Right hindlimb (tissue), 1 donor: ENCODE measurements around the gene RXRG.

Source experiments
- DNase-seq: peaks from one replicate; pipeline ENCODE4 v3.0.0-alpha.2; 2018

The RXRG gene

GRCh38 chr1:165445388-165445787, 462 bp upstream of the RXRG start:
- no peak for DNase-seq

DNA sequence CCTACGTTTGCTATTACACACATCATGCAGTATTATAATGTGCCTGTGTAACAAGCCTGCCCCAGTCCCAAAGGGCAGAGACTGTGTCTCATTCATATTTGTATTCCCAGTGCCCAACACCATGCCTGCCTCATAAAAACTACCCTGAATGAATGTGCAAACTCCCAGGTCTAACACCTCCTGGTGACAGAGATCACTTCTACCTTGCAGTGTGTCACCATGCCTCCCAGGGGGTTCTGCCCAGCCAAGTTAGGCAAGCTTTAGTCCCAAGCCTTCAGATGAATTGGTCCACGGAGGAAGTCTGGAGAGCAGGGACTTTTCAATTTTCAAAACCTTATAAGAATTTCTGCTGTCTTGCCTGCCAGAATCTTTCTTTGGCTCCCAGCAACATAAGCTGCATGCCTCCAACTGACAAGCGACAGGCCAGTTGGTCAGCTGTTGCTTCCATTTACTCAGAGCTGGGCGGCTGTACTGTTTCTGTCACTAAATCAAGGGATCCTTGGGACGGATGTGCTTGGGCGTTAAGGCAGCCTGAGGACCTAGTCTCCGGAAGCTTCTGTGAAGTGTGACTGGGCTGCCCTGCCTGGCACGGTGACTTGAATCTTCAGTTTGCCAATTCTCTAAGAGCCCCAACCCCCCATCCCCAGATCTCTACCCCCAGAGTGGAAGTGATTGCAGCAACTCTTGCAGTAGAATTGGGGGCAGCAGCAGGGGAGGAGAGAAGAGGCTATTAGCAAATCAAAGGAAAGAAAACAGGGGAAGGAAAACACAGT, 1.2 kb downstream of the RXRG start:
- DNase-seq, result peak; percentile 74

DNA sequence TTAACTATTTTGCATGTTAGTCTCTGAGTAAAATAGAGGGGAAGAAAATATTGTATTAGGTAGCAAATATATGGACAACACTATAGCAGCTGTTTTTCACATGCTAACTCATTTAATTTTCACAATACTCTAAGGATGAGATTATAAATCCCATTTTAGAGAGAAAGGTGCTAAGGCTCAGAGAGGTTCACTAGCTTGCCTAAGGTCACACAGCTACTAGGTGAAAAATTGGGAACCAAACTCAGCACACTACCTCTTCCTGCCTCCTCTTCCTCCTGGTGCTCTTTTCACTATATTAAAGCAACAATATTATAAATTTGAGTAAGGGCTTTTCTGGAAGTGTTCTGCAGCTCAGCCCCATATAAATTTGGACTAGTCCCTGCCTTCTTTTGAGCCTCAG, 2.3 kb downstream of the RXRG start:
- DNase-seq, result no peak

GRCh38 chr1:165442053-165442452, 2.9 kb downstream of the RXRG start:
- DNase-seq, result no peak

- no peak for DNase-seq
Observed at GRCh38 chr1:165441166-165441880, 3.6 kb downstream of the RXRG start.

GRCh38 chr1:165439330-165439729, 5.6 kb downstream of the RXRG start:
- no peak for DNase-seq

DNA sequence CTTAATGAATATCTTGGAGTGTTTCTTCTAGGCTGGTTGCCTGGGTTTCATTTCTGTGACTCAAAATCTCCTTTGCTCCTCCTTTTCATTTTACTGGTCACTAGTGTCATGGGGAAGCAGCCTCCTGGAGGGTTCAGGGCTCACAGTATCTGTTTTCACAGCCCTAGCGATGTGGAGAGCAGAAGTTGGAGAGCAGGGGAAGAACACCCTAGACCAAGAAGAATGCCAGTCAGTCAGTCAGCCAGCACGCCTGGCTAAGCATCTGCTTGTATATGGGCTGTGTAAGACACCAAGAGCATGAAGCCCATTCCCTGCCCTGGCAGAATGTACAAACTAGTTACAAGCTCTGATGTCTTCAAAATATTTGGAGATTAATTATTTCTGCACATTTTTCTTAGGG, 7.9 kb downstream of the RXRG start:
- no peak for DNase-seq

- DNase-seq, result no peak
Observed at GRCh38 chr1:165435801-165436200, 9.1 kb downstream of the RXRG start.

DNA sequence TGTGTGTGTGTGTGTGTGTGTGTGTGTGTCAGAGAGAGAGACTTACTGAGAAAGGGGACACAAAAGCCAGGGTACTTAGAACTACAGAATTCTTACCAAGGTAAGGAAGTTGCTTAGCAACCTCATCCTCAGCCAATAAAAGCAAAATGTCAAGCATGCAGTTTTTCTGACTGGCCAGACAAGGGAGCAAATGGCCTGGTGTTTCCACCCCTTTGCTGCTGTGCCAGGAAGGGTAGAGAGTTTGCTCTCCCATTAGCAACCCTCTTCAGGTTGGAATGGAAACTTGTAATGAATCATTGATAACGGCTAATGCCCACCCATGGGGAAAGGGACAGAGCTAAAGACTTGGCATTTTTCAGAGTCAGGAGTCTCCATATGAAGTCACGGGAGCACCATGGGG, 10.6 kb downstream of the RXRG start:
- no peak for DNase-seq

- no peak for DNase-seq
Observed at GRCh38 chr1:165431079-165431478, 13.8 kb downstream of the RXRG start.

DNA sequence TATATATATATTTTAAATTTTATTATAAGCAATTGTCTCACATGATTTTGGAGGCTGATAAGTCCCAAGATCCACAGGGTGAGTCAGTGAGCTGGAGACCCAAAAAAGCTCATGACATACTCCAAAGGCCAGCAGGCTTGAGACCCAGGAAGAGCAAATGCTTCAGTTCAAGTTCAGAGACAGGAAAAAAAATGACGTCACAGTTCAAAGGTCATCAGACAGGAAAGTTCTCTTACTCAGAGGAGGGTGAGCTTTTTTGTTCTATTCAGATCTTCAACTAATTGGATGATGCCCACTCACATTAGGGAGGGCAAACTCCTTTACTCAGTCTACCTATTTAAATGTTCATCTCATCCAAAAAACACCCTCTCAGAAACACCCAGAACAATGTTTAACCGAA, 18.2 kb downstream of the RXRG start:
- DNase-seq, result no peak

- DNase-seq, result no peak
Observed at GRCh38 chr1:165425621-165426020, 19.3 kb downstream of the RXRG start.

- DNase-seq, result peak; percentile 32
Observed at GRCh38 chr1:165424454-165425216, 20.3 kb downstream of the RXRG start.

DNA sequence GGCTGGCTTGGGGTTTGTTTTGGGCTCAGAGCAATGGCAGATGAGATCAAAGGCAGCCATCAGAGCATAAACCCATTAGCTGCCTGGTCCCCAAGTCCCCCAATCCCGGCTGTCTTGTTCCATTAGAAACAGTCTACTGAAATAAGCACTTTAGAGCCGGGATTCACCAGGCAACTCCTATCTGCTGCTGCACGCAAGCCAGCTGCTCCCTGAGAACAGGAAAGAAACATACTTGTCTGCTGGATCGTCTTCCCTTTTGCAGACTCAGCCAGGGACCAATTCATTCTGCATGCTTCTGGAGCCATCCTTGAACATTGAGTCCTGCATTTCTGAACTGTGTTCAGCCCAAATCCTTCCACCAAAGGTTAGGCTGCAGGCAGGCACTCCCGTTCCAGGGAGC, 21.8 kb downstream of the RXRG start:
- no peak for DNase-seq

DNA sequence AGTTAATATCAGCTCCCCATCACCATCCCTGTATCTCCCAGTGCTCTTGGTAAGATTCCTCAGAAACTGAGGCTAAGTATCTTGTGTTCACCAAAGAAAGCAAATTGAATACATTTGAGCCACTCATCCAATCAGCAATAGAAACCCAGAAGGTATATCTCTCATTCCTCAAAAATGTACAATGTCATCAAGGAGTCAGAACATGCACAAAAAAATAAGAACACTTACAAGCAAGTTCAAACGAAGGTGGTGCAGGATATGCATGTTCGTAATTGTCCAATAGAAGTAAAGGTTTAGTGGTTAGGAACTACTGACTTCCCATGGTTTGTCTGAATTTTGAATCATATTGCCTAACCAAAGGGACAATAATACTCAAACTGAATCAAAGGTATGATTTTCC, 24.3 kb downstream of the RXRG start:
- no peak for DNase-seq

DNA sequence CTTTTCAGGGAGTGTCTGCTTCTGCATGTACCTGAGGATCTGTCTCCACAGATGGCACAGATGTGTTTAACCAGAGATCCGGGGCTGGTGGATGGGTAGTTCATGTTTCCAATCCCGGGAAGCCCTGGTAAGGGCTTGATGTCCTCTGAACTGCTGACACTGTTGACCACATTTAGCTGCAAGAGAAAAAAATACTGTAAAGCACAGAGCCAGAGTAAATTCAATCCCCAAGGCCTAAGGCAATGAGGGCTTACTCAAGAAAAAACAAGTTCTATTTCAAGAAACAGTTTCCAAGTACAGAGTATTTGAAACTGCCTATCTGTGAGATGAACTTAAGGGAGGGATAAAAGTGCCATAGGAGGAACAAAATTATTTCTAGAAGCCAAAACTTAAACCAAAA, 25.1 kb downstream of the RXRG start:
- DNase-seq, result no peak

- no peak for DNase-seq
Observed at GRCh38 chr1:165418195-165418594, 26.7 kb downstream of the RXRG start.

- no peak for DNase-seq
Observed at GRCh38 chr1:165416876-165417275, 28.1 kb downstream of the RXRG start.

GRCh38 chr1:165415068-165415467, 29.9 kb downstream of the RXRG start:
- DNase-seq, result no peak

GRCh38 chr1:165414620-165415019, 30.3 kb downstream of the RXRG start:
- DNase-seq, result no peak

DNA sequence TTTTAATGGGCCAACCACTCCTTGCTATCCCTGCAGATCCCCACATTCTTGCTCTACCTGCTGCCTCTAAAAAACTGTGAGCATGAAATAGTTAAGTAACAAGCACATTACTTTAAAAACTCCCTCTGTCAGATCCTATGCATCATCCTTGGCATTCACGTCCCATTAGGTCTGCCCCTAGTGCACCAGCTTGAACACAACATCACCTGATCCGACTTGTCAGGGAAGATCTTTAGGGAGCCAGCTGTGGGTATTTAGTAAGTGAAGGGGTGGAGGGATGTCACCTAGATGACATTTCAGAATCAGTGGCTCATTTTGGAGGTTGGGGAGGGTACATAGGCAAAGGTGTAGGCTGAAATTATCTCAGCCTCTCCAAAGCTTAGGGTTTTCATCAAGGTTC, 33.5 kb downstream of the RXRG start:
- no peak for DNase-seq

DNA sequence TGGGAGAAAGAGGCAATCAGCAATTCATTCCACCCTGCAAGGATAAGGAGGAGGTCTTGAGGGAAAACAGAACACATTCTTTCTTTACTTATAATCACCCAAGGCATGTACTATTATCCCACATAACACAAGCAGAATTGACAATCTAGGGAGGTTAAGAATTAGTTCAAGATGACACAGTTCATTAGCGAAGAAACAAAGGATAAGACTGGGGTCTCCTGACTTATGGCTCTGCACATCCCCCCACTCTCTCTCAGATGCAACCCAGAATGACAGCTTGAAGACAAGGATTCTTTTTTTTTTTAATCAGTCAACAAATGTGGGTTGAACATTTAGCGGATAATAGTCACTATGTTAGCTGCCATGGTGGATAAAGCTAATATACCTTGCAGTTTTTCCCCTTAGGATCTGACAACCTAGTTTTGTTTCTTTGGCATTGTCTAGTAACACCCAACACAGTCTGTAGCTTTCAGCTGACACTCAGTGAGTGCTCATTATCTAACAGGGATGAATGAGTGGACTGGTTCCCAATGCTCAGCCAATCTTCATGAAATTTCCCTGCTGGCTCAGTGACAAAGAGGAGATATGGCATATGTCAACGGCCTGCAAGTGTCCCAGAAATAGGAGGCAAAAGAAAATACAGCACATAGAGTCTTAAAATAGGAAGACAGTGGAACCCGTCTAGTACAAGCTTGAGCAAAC, 35.1 kb downstream of the RXRG start:
- DNase-seq, result no peak

DNA sequence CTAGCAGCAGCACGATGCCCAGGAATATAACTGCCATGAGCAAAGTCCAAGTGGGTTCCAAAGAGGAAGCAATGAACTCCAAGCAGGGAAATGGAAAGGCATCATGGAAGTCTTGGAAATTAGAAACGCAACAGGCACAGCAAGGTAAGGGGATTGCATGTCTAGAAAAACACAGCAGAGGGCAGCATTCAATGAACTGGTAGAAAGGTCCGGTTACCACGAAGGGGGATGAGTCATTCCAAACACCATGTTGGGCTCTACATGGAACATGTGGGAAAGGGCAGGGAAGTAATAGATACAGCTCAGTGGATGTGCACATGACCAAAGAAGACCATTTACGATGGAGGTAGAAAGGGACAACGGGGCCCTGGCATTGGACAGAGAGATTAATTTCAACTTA, 36.4 kb downstream of the RXRG start:
- no peak for DNase-seq
